Measurements from ENCODE around the gene KLHL5. TPM values are rescaled to one million over a fixed set of nuclear protein-coding genes. Genes with fewer than 3 reads are reported as not detected.

The KLHL5 gene
- total and polyA plus RNA-seq, 8 donors, result 6.3 to 51.0 (median 23.1) TPM

DNA sequence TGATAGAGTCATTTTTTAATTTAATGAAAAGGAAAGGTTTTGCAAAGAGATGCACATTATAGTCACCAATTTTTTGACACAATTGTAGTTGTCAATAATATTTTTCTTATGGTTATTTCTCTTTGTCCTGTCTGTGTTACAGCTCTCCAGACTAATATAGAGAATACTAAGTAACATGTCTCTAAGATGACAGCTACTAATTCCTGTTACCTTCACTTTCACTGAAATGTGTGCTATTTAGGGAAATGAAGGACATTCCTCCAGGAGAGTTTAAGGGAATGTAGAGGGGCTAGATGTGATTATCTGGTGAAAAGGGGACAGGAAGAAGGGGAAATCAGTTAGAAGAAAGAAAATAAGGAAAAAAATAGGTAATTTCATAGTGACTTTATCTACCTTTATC, 1.4 kb downstream of the KLHL5 start:
- no peaks in the 10 kb centered on the region for H3K27me3 ChIP-seq
- no peak overlapping the region for H3K27ac ChIP-seq
- H3K9me3 ChIP-seq, result no peaks in the 10 kb centered on the region
- intact Hi-C loops (cut with DNase I; ENCODE audit: low total_unique reads), result no loop called here
- no peaks in the 10 kb centered on the region for H3K36me3 ChIP-seq
- peaks cover 8 to 23% (median 13%) of the 10 kb centered on the region in 4 donors for H3K4me1 ChIP-seq
- DNase-seq, result no peak
- no peak for TF ChIP-seq POLR2A (IDR thresholded peaks at IDR 0.05)
- TF ChIP-seq, protein P1, sequence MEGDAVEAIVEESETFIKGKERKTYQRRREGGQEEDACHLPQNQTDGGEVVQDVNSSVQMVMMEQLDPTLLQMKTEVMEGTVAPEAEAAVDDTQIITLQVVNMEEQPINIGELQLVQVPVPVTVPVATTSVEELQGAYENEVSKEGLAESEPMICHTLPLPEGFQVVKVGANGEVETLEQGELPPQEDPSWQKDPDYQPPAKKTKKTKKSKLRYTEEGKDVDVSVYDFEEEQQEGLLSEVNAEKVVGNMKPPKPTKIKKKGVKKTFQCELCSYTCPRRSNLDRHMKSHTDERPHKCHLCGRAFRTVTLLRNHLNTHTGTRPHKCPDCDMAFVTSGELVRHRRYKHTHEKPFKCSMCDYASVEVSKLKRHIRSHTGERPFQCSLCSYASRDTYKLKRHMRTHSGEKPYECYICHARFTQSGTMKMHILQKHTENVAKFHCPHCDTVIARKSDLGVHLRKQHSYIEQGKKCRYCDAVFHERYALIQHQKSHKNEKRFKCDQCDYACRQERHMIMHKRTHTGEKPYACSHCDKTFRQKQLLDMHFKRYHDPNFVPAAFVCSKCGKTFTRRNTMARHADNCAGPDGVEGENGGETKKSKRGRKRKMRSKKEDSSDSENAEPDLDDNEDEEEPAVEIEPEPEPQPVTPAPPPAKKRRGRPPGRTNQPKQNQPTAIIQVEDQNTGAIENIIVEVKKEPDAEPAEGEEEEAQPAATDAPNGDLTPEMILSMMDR (IDR thresholded peaks at IDR 0.05), result no peak
- TF ChIP-seq EP300 (IDR thresholded peaks at IDR 0.05), result no peak
- TF ChIP-seq POLR2AphosphoS5 (IDR thresholded peaks at IDR 0.05), result no peak
- no peak overlapping the region for H3K4me3 ChIP-seq

DNA sequence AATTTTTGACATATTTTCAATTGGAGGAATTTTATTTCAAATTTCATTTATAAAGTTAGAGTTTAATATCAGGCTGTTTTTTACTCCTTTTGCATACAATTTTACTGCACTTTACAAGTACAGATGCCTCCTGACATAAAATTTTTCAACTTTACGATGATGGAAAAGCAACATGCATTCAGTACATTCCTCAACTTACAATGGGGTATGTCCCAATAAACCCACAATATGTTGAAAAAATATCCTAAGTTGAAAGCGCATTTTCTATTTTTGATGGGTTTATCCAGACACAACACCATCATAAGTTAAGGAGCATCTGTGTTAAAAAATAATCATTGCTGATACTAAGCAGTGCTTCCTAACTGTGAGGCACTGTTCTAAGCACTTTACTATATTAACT, 4.3 kb downstream of the KLHL5 start:
- Histone ChIP-seq H3K36me3 (no peaks in the 10 kb centered on the region), H3K27ac (no peak overlapping the region), H3K4me3 (no peak overlapping the region), H3K27me3 (no peaks in the 10 kb centered on the region), H3K9me3 (no peaks in the 10 kb centered on the region), H3K4me1 (peaks cover 3 to 19% (median 9%) of the 10 kb centered on the region in 4 donors)
- WGBS, 5 donors, result 93 to 99% (median 99%) methylated on average over 2 of the region's 2 CpGs
- no peak for DNase-seq
- TF ChIP-seq POLR2AphosphoS5 (IDR thresholded peaks at IDR 0.05), result no peak
- TF ChIP-seq, protein P1 (IDR thresholded peaks at IDR 0.05), result no peak
- no peak for TF ChIP-seq POLR2A (IDR thresholded peaks at IDR 0.05)
- no peak for TF ChIP-seq EP300 (IDR thresholded peaks at IDR 0.05)
- intact Hi-C loops (cut with DNase I; ENCODE audit: low total_unique reads), result no loop called here

DNA sequence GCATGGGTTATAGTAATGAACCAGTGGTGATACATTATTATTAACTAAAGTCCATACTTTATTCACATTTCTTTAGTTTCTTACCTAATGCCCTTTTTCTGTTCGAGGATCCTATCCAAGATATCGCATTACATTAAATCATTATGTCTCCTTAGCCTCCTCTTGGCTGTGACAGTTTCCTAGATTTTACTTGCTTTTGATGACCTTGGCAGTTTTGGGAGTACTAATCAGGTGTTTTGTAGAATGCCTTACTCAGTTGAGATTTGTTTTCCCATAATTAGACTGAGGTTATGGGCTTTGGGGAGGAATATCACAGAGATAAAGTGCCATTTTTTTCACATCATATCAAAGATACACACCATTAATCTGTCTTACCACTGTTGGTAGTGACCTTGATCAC, 5.0 kb downstream of the KLHL5 start:
- TF ChIP-seq, protein P1 (IDR thresholded peaks at IDR 0.05), result no peak
- TF ChIP-seq POLR2AphosphoS5 (IDR thresholded peaks at IDR 0.05) (no peak), POLR2A (IDR thresholded peaks at IDR 0.05) (no peak), EP300 (IDR thresholded peaks at IDR 0.05) (no peak)
- Histone ChIP-seq H3K27me3 (no peaks in the 10 kb centered on the region), H3K36me3 (no peaks in the 10 kb centered on the region), H3K9me3 (no peaks in the 10 kb centered on the region), H3K27ac (no peak overlapping the region), H3K4me3 (no peak overlapping the region), H3K4me1 (peaks cover 0 to 18% (median 4%) of the 10 kb centered on the region in 4 donors)
- DNase-seq, result no peak
- 87 to 98% (median 90%) methylated on average over 2 of the region's 2 CpGs for WGBS, 5 donors
- intact Hi-C loops (cut with DNase I; ENCODE audit: low total_unique reads), result no loop called here

DNA sequence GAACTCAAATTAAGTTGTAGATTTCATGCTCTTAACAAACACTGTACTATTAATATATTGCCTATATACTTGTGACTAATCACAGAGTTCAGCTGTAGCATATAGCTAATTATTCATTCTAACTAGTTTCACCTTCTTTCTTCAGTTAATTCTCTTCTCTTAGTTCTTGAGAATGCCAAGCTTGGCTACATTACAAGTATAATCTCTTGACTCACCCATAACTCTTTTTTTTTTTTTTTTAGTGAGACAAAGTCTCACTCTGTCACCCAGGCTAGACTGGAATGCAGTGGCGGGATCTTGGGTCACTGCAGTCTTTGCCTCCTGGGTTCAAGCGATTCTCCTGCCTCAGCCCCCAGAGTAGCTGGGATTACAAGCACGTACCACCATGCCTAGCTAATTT, 5.4 kb downstream of the KLHL5 start:
- 65 to 86% (median 76%) methylated on average over 3 of the region's 3 CpGs for WGBS, 5 donors
- Histone ChIP-seq H3K27me3 (no peaks in the 10 kb centered on the region), H3K36me3 (no peaks in the 10 kb centered on the region), H3K4me1 (peaks cover 0 to 14% (median 4%) of the 10 kb centered on the region in 4 donors), H3K9me3 (no peaks in the 10 kb centered on the region), H3K4me3 (no peak overlapping the region), H3K27ac (no peak overlapping the region)
- TF ChIP-seq EP300 (IDR thresholded peaks at IDR 0.05), result no peak
- TF ChIP-seq, protein P1 (IDR thresholded peaks at IDR 0.05), result no peak
- TF ChIP-seq POLR2A (IDR thresholded peaks at IDR 0.05), result no peak
- no peak for DNase-seq
- intact Hi-C loops (cut with DNase I; ENCODE audit: low total_unique reads), result no loop called here

Data from stomach (tissue), 9 donors.